ENCODE data around the gene PSMD6.
A peak's percentile ranks its signal among the peaks of the same experiment; 100 is the strongest.

The PSMD6 gene

DNA sequence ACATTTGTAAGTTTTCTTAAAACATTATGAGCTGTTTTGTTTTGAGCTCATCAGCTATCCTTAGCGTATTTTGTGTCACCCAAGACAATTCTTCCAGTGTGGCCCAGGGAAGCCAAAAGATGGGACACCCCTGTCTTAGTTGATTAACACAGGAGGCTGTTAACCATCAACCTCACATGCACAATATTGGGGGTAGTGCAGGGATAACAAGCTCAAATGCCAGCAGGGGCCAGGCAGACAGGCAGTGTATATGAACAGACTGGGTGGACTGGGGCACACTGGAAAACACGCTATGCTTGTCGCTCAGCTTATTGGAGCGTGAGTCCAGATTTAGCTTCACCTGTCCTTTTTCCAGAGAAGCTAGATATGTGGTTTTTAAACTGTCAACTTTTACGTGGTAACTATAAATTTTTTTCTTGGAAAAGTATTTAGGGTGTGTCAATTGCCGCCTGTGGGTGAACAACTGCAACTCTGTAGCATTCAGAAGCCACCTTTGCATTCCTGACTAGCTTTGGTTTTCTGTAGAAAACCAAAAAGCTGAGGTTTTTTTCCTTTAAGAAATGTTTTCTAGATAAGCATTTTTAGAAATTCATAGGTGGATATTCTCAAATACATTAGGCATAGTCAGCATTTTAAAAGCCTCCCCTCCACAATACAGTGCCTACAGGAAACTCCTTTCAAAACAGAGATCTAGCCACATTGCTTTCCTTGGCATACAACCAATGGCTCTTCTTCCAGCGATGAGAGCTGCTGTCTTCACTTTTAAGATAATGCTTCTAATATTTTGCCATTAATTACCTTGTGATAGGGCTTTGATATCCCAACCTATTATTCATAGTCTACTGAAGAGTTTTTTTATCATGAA lies 14.6 kb downstream of the PSMD6 start:
- DNase-seq (ENCODE audit: low spot score) = no peak

DNA sequence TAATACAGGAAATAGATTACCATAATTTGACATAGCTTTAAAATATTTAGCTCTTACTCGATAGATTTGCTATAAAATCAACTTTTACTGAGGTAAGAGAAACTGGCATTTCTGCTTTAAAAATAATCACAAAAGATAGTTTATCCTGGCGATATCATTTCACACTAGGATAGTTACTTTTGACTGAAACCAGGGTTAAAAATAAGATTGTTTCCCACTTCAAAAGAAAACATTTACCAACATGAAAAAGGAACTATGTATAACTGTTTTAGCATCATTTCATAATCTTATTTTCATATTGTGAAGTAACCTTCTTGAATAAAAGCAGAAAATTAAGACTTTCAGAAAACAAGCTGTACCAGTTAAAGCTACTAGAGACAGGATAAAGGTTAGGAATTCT lies 15.3 kb downstream of the PSMD6 start:
- DNase-seq (ENCODE audit: low spot score) = no peak

DNA sequence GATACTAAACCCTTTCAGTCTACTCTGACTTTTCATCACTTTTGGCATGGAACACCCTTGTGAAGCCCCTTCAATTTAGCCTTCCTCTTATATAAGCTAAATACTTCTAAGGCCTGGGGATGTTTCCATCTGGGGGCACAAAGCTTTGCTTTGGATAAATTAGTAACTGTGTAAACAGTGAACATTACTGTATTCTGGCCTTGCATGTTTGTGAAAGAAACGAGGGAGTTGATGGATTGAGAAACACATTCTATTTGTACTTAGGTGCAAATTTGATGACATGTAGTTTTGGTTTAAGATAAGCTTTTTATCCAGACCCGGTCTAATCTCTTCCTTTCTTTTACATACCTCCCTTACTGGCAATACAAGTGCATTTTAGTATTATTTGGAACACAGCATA lies 19.7 kb downstream of the PSMD6 start:
- no peak for DNase-seq (ENCODE audit: low spot score)

DNA sequence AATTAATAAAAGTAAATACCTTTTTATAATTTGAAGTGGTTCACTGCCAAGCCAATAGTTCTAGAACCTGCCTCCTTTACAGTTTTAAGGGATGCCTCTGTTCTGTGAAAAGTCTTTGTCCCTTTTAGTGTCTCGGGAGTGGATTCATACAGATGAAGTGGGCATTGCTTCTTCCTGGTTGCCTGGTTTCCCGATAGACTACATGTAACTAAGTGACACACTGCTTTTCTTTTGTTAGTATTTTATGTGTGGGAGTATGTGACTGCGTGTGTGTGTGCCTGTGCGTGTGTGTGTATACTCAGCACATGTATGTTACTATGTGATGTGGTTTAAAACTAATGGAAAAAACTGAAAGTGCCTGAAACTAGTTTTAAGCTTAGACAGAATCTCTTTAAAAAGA lies 21.1 kb downstream of the PSMD6 start:
- DNase-seq (ENCODE audit: low spot score) = no peak

- no peak for DNase-seq (ENCODE audit: low spot score)
These were observed 22.7 kb downstream of the PSMD6 start for GRCh38 chr3:64000453-64001055.

- DNase-seq (ENCODE audit: low spot score) = no peak
These were observed 24.2 kb downstream of the PSMD6 start for GRCh38 chr3:63998852-63999754.

GRCh38 chr3:63995086-63995485 lies 28.2 kb downstream of the PSMD6 start:
- no peak for DNase-seq (ENCODE audit: low spot score)

GRCh38 chr3:63993653-63994079 lies 29.6 kb downstream of the PSMD6 start:
- DNase-seq (ENCODE audit: low spot score) = peak; percentile 79

DNA sequence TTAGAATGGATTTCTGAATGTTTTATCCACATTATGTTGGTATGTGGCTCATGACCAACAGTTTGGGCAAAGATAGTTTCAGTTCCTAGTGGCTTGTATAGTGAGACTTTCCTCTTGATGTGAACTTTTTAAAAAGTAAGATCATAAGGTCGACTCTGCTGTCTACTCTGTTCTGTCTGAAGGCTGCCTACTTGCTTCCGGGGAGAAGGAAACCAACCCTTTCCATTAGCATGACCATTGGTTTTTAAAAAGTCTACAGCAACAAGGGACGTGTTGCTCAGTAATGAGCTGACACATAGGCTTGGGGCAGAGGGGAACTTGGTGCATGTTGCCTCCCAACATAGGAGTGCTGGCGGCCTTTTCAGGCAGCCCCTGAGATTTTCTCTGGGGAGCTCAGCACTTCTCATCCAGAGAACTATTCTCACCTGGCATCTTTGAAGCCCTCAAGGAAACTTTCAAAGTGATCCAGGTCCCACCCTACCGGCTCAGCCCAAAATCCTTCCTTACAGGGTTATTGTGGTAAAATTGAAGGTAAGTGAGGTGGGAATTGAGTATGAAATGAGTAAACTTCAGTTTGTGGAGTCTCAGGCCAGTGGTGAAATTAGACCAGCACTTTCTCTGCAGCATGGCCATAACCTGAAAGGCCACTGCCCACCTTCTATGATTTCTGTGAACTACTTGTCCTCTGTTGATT lies 30.6 kb downstream of the PSMD6 start:
- no peak for DNase-seq (ENCODE audit: low spot score)

DNA sequence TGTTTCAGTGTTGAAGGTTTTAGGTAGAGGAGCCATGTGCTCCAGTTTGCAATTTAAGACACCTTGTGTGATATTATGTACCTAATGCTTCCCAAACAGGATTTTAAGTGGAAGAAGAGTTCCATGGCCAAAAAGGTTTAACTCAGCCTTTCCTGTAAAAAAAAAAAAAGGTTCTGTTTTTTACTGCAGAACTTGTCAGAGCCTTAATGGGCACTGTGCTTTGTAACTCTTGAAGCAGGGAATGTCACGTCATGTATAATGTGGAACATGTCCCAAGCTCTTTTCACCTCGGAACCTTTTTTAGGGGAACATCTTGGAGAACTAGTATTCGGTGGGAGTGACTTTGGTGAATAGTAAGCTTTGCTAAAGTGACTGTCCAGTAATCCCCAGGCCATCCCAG lies 31.6 kb downstream of the PSMD6 start:
- DNase-seq (ENCODE audit: low spot score) = no peak

DNA sequence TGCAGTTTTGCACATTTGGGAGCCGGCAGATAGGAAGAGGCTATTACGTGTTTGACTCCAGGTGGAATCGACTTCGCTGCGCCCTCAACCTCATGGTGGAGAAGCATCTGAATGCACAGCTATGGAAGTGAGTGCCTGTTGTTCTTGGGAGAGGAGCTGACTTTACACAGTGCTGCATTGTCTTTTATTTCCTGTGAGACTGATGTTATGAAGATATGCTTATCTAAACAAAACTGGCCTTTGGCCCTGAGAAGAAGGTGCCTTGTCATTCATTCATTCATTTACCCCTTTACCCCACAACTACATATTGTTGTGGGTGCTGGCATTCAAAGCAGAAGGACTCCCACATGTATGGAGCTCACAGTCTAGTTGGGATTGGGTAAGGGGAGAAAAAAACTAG lies 32.6 kb downstream of the PSMD6 start:
- DNase-seq (ENCODE audit: low spot score) = no peak

DNA sequence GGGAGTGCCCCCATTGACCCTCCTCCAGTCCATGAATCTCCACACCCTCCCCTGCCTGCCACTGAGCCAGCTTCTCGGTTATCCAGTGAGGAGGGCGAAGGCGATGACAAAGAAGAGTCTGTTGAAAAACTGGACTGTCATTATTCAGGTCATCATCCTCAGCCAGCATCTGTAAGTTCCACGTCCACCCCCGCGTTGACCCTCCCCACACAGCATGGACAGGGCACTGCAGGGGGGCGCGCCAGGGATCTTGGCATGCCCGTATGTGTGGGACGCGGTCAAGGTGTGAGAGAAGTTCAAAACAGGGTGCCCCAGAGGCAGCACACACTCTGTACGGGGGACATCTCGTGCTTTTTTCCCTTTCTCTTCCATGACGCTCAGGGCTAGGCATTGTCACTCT lies 33.1 kb downstream of the PSMD6 start:
- no peak for DNase-seq (ENCODE audit: low spot score)

GRCh38 chr3:63988943-63989342 lies 34.4 kb downstream of the PSMD6 start:
- DNase-seq (ENCODE audit: low spot score) = no peak

DNA sequence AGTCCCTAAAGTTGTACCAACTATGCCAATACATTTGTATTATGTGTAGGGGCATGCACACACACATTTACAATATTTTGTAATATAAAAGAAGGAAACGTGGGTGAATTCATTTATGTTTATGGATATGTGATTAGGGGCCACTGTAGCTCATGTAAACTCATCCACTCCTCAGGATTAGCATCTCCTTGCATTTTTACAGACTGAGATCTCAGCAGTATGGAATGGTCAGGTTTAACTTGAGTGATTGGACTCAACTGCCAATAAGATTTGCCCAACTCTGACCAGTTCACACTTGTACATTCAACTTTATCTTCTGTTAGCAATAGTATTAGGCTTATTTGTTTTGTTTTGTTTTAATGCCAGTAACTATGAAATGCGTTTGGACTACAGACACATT lies 36.5 kb downstream of the PSMD6 start:
- DNase-seq (ENCODE audit: low spot score) = no peak

DNA sequence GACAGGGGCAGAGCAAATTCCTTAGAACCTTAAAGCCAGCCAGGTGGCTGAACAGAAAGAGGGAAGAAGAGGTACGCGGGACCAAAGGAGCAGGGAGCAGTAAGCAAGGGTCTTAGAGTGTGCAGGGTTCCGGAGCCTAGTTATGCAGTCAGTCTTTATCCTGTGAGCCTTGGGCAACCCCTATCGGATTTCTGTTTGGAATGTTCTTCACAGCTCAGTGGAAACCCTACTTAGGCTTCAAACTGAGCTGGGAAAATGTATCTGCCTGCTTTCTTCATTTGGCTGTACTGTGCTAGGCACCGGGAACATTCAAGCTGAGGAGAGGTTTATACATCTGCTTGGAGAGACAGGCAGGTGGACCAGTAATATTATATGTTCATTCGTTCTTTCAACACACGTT lies 37.1 kb downstream of the PSMD6 start:
- no peak for DNase-seq (ENCODE audit: low spot score)

DNA sequence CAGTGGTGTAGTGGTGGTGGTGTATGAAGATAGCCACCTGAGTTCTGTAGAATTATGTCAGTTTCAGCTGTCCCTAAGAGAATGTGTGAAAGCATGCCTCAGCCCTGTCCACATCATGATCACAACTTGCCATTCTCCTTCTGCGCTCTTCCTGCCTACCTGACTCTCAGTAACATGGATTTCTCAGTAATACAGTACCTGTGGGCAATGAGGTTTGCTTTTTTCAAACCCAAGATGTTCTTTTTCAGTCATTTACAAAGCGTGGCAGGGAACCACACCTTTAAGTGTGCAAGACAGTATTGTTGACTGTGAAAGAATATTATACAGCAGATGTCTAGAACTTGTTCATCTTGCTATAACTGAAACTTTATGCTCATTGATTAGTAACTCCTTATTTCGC lies 38.9 kb downstream of the PSMD6 start:
- no peak for DNase-seq (ENCODE audit: low spot score)

GRCh38 chr3:63981980-63982379 lies 41.3 kb downstream of the PSMD6 start:
- DNase-seq (ENCODE audit: low spot score) = no peak

GRCh38 chr3:63980830-63981498 lies 42.3 kb downstream of the PSMD6 start:
- no peak for DNase-seq (ENCODE audit: low spot score)

DNA sequence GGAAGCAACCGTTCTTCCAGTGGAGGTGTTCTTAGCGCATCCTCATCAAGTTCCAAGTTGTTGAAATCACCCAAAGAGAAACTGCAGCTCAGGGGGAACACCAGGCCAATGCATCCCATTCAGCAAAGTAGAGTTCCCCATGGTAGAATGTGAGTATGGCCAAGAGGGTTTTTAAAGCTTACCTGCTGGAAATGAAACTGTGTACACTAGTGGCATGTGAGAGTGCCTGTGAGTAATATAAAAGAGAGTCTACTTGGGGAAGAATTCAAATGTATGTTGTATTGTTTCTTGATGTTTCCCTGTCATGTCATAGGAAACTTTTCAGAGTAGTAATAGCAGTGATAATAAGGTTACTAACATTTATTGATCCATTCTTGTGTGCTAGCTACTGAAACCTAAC lies 43.3 kb downstream of the PSMD6 start:
- no peak for DNase-seq (ENCODE audit: low spot score)

DNA sequence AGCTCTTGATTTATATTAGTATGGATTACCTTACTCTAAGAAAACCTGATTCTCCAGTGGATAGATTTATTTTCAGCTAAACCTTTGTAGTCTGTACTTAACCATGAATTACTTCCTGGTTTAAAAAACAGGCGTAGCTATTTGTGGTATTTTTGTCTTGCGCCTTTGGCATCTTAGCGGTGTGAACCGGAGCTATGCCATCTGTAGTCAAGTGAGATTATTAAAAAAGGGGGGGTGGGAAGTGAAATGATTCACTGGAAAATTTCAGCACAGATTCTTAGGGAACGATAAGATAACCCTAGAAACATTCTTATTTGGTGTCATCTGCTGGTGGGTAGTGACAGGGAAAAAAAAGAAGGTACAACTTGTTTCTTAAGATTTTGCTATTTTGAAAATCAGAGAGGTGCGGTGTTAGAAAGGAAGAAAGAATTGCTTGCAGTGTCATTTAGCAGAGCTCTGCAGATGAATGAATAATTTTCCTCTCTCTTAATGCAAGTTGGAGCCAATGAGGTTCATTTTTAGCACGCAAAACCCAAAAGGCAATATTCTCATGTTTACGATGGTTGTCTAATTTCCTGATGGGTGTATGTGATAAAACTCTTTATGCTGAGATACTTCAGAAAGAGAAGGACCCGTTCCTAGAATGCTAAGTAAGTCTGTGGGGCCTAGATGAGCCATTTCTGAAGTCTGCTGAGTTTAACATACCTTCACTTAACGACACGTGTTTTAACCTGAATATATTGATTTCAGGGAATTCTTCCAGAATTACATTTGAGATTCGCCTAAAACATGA lies 44.0 kb downstream of the PSMD6 start:
- DNase-seq (ENCODE audit: low spot score) = no peak

DNA sequence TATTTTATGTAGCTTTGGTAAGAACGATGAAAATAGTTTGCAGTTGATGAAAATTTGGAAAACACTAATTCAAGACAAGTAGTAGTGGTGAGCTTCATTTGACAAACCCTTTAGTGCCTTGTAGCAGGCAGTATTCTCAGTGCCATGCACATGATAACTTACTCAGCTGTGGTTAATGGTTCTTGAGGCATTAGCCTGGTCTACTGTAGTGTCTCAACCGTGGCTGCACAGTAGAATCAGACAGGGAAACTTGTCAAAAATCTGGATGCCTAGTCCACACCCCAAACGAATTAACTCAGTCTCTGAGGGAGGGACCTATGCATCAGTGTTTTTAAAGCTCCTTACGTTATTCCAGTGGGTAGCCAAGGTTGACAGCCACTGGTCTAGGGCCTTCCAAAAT lies 45.4 kb downstream of the PSMD6 start:
- DNase-seq (ENCODE audit: low spot score) = no peak

Measured in hematopoietic multipotent progenitor cell treated with erythropoietin and hydrocortisone succinate and interleukin-3 and kit ligand, for 15 days (in vitro differentiated cells).